A673 (cell line): ENCODE results near the gene DCANP1. TPM values are rescaled to one million over a fixed set of nuclear protein-coding genes. Genes with fewer than 3 reads are reported as not detected.

Source experiments
- BruUV-seq: library from RNA; stranded (reverse); fragments of 400-500 nt; replicated peaks from 2 replicates; lab custom pipeline; 2021; lab: Mats Ljungman, UMichigan
- CTCF ChIA-PET: fragments of 300-600 bp; sonication (Branson Sonifier 250); formaldehyde crosslinking; loops from one replicate; lab custom pipeline; 2022; ENCODE audit warnings: antibody characterized with exemption; lab: Charles Lee
- POLR2A ChIA-PET: fragments of 300-600 bp; sonication (Branson Sonifier 250); formaldehyde crosslinking; loops from one replicate; lab custom pipeline; 2022; ENCODE audit warnings: antibody characterized with exemption; ENCODE audit not compliant: low non-redundant PET; lab: Charles Lee
- DNase-seq: peaks from one replicate; pipeline ENCODE4 v3.0.0-alpha.2; 2015; ENCODE audit warnings: low spot score
- H3K27ac ChIP-seq: fragments of 200-600 bp; sonication (generic); 2 replicates; pipeline ENCODE4 v1.5.1; 2016; ENCODE audit warnings: mixed run types, low read depth, mild to moderate bottlenecking, mixed read lengths, antibody characterized with exemption, low read length; ENCODE audit not compliant: poor library complexity, severe bottlenecking
- H3K27me3 ChIP-seq: fragments of 200-600 bp; sonication (generic); replicated peaks from 2 replicates; pipeline ENCODE4 v1.6.1; 2017; ENCODE audit warnings: mixed run types, low read depth, mild to moderate bottlenecking, mixed read lengths, antibody characterized with exemption, low read length; ENCODE audit not compliant: insufficient read depth, poor library complexity
- H3K36me3 ChIP-seq: fragments of 200-600 bp; sonication (generic); 2 replicates; pipeline ENCODE4 v1.6.1; 2016; ENCODE audit warnings: mixed run types, mild to moderate bottlenecking, mixed read lengths, antibody characterized with exemption, low read length; ENCODE audit not compliant: insufficient read depth, poor library complexity, severe bottlenecking
- H3K4me1 ChIP-seq: fragments of 200-600 bp; sonication (generic); 2 replicates; pipeline ENCODE4 v1.6.1; 2017; ENCODE audit warnings: mixed run types, mild to moderate bottlenecking, mixed read lengths, antibody characterized with exemption, low read length; ENCODE audit not compliant: insufficient read depth, poor library complexity, severe bottlenecking
- H3K4me3 ChIP-seq: fragments of 200-600 bp; sonication (generic); 2 replicates; pipeline ENCODE4 v1.5.1; 2016; ENCODE audit warnings: low read depth, mixed run types, mild to moderate bottlenecking, mixed read lengths, low read length; ENCODE audit not compliant: poor library complexity, severe bottlenecking
- H3K9me3 ChIP-seq: fragments of 200-600 bp; sonication (generic); 2 replicates; pipeline ENCODE4 v1.6.1; 2016; ENCODE audit warnings: mixed run types, low read depth, mild to moderate bottlenecking, mixed read lengths, antibody characterized with exemption, low read length; ENCODE audit not compliant: poor library complexity, severe bottlenecking
- EZH2 ChIP-seq: fragments of 200-600 bp; sonication (generic); IDR thresholded peaks from 2 replicates; pipeline ENCODE4 v1.6.1; 2017; ENCODE audit warnings: borderline replicate concordance, low read depth, mild to moderate bottlenecking, mixed read lengths, antibody characterized with exemption, low read length; ENCODE audit not compliant: poor library complexity, severe bottlenecking
- intact Hi-C: fragments of 100-400 bp; cut with micrococcal nuclease; formaldehyde crosslinking; loops from one replicate; pipeline ENCODE4 v1.10.0; 2022; ENCODE audit not compliant: unreplicated experiment
- total RNA-seq: library from RNA; stranded (reverse); gene quantifications from 2 replicates; pipeline ENCODE4 v1.2.3, GENCODE V29; 2021
- TF ChIP-seq, protein P1 (sequence below): fragments of 300-800, 200-600 bp; sonication (generic); conservative IDR thresholded peaks from 2 replicates; pipeline ENCODE4 v1.5.1; 2017; ENCODE audit warnings: low read depth, mild to moderate bottlenecking, antibody characterized with exemption, low read length, moderate library complexity, mixed read lengths

The DCANP1 gene
- total RNA-seq, 1 experiment from 2014 or later, result not detected

DNA sequence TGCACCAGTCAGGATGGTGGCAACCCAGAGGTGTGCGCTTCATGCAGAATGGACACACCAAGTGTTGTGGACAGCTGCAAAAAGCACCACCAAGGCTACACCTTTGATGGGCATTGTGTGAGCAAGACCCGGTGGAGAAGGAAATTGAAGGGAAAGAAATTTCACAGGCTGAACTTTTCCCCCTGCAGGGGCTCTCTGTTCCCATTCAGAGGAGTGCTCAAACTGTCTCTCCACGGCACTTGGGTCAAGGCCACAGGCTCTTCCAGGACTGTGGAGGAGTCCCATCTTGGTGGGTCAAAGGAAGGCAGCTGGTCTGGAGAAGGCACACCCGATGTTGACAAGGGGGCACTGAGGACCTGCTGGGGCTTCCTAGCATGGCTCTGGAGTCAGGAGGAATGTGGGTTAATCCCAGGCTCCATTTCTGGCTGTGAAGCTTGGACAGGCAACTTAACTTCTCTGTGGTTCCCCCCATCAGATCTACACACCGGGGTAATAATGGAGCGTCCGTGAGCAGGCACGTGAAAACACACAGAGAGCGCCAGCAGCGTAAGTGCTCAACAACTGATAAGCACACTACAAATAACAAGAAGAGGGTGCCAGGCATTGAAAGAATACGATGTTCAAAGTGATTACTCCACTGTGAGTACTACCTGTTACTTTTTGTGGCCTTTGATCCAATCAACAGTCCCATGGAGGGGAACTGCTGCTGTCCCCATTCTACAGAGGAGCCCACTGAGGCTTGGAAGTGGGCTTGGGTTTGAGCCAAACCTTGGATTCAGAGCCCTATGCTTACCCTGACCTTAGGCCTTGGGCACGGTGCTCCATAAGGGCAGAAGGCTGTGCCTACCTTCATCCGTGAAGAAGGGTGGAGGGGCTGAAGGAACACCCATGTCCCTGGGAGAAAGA lies 39.2 kb upstream of the DCANP1 start:
- H3K9me3 ChIP-seq, result no peaks in the 10 kb centered on the region
- peaks cover 55% of the 10 kb centered on the region for H3K27me3 ChIP-seq
- H3K4me3 ChIP-seq, result no peak overlapping the region
- CTCF ChIA-PET, result interaction anchor here (1.1 kb wide), 1 partner anchor 65 kb away, joined by 3 read pairs; no protein-coding TSS in a partner anchor
- H3K4me1 ChIP-seq, result peaks cover 11% of the 10 kb centered on the region
- H3K36me3 ChIP-seq, result no peaks in the 10 kb centered on the region
- DNase-seq, result no peak
- TF ChIP-seq EZH2, result no peak
- TF ChIP-seq, protein P1, sequence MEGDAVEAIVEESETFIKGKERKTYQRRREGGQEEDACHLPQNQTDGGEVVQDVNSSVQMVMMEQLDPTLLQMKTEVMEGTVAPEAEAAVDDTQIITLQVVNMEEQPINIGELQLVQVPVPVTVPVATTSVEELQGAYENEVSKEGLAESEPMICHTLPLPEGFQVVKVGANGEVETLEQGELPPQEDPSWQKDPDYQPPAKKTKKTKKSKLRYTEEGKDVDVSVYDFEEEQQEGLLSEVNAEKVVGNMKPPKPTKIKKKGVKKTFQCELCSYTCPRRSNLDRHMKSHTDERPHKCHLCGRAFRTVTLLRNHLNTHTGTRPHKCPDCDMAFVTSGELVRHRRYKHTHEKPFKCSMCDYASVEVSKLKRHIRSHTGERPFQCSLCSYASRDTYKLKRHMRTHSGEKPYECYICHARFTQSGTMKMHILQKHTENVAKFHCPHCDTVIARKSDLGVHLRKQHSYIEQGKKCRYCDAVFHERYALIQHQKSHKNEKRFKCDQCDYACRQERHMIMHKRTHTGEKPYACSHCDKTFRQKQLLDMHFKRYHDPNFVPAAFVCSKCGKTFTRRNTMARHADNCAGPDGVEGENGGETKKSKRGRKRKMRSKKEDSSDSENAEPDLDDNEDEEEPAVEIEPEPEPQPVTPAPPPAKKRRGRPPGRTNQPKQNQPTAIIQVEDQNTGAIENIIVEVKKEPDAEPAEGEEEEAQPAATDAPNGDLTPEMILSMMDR, result no peak
- H3K27ac ChIP-seq, result no peak overlapping the region
- no TSS peak for BruUV-seq
- intact Hi-C loops, result no loop called here
- POLR2A ChIA-PET, result no interaction called here

DNA sequence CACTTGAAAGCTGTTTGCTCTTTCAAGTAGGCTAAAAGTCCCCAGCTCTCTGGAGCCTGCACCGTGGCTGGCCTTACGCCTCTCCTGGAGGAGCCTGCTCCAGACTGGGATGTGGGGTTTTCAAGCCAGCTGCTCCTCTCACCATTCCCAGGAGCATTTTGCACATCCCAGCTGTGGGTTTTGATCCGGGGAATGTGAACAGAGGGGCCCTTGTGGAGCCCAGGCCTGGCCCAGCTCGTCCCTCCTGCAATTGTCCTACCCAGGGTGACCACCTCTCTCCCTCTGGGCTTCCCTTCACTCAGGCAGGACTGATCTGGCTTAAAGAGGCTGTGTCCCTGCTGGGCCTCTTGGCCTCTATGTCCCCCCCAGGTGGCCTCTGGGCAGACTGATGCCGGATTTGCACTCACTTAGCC lies 37.5 kb upstream of the DCANP1 start:
- TF ChIP-seq, protein P1, result no peak
- TF ChIP-seq EZH2, result no peak
- Histone ChIP-seq H3K36me3 (no peaks in the 10 kb centered on the region), H3K27me3 (peaks cover 40% of the 10 kb centered on the region), H3K4me3 (no peak overlapping the region), H3K27ac (no peak overlapping the region), H3K4me1 (peaks cover 11% of the 10 kb centered on the region), H3K9me3 (no peaks in the 10 kb centered on the region)
- POLR2A ChIA-PET, result no interaction called here
- intact Hi-C loops, result no loop called here
- CTCF ChIA-PET, result no interaction called here
- no TSS peak for BruUV-seq
- DNase-seq, result no peak

DNA sequence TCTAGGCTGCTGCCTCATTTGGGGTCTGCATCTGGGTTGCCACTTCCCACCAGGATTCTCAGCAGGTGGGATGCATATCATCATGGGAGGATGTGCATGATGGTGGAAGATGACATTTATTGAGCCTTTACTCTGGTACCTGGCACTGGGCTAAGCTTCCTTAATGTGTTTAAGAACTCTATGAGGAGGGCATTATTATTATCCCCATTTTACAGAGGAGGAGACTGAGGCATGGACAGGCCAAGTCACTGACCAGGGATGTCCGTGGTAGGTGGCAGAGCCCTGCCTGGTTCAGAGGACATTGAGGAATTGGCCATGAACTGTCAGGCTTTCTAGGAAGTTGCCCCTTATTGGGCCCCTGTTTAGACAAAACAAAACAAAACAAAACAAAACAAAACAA lies 36.1 kb upstream of the DCANP1 start:
- intact Hi-C loops, result no loop called here
- peaks cover 26% of the 10 kb centered on the region for H3K27me3 ChIP-seq
- no peaks in the 10 kb centered on the region for H3K4me1 ChIP-seq
- no peak overlapping the region for H3K4me3 ChIP-seq
- CTCF ChIA-PET, result interaction anchor here (1.1 kb wide), 1 partner anchor 17 kb away, joined by 3 read pairs; no protein-coding TSS in a partner anchor
- no peaks in the 10 kb centered on the region for H3K9me3 ChIP-seq
- H3K36me3 ChIP-seq, result no peaks in the 10 kb centered on the region
- POLR2A ChIA-PET, result interaction anchor here (0.6 kb wide), 1 partner anchor 22 kb away, joined by 14 read pairs; no protein-coding TSS in a partner anchor
- no peak for DNase-seq
- TF ChIP-seq, protein P1, result no peak
- TF ChIP-seq EZH2, result no peak
- BruUV-seq, result no TSS peak
- H3K27ac ChIP-seq, result no peak overlapping the region
